Heart left ventricle (tissue), 13 donors: ENCODE data around the gene DCTN1.

Source experiments
- POLR2A ChIP-seq, 2 donors: fragments of 450-650 bp; IDR thresholded peaks; one replicate each; pipeline ENCODE4 v1.6.1; 2017; ENCODE audit warnings: antibody characterized with exemption in 2 of 2, mild to moderate bottlenecking in 2 of 2, moderate library complexity in 2 of 2
- TF ChIP-seq, protein P1 (sequence below), 12 donors: fragments of 200-600 bp; sonication (generic) in 4 of 12; IDR thresholded peaks; one replicate each; pipeline versions ENCODE4 v1.5.0 to v1.8.0; 2018 to 2022; ENCODE audit warnings: antibody characterized with exemption in 12 of 12, mild to moderate bottlenecking in 5 of 12
- donor health status: ischemic (EF 13 %, LVEDD 7.1; RV severe dilation, severe dysfunction).
- donor health status: DM: no; HTN: yes; CAD: no.
- donor health status: DM: no; HTN: no; CAD: no.
- donor health status: ischemic (EF 25% LVEDD 6.9; RV normal size, moderate dysfunction).
- donor health status: ischemic (EF 25% LVEDD 5.7; RV mildly dilated, moderate dysfunction).
- donor health status: ischemic (EF 35%, LVEDD 5.7; RV mildly dilated, moderate dysfunction).
- donor health status: nonischemic (EF 11% LVEDD 7.7; RV severe dilation, severe dysfunction).
- donor health status: DM: yes; HTN: yes; CAD: no.
- donor health status: PGD.
- donor health status: ischemic (EF 29% LVEDD 5.4; RV normal size, mild dysfunction).
- donor health status: nonischemic (EF 23%, LVEDD 6.1; RV moderate dilation, normal function).

DNA sequence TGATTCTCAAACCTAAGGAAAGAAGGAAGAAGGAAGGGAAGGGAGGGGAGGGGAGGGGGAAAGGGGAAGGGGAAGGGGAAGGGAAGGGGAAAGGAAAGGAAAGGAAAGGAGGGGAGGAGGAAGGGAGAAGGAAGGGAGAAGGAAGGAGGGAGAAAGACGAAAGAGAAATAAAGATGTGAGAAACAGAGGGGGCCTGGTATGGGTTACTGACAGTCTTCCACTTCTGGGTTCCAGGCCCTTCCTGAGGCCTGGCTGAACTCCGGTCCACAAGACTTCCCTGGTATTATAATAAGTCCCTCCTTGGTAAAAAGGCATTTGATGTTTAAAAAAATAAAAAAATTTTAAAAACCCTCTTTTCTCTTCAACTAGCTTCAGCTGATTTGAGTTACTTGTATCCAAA is 54.3 kb downstream of the DCTN1 start:
- no peak for TF ChIP-seq POLR2A (IDR thresholded peaks at IDR 0.05)
- TF ChIP-seq, protein P1, sequence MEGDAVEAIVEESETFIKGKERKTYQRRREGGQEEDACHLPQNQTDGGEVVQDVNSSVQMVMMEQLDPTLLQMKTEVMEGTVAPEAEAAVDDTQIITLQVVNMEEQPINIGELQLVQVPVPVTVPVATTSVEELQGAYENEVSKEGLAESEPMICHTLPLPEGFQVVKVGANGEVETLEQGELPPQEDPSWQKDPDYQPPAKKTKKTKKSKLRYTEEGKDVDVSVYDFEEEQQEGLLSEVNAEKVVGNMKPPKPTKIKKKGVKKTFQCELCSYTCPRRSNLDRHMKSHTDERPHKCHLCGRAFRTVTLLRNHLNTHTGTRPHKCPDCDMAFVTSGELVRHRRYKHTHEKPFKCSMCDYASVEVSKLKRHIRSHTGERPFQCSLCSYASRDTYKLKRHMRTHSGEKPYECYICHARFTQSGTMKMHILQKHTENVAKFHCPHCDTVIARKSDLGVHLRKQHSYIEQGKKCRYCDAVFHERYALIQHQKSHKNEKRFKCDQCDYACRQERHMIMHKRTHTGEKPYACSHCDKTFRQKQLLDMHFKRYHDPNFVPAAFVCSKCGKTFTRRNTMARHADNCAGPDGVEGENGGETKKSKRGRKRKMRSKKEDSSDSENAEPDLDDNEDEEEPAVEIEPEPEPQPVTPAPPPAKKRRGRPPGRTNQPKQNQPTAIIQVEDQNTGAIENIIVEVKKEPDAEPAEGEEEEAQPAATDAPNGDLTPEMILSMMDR (IDR thresholded peaks at IDR 0.05) = no peak
